ENCODE results near the gene ZFAND2A.

GRCh38 chr7:1123715-1124114, 36.3 kb downstream of the ZFAND2A start:
- TF ChIP-seq SIX5 (IDR thresholded peaks at IDR 0.05; ENCODE audit: low read depth, low read length) (no peak), MAX (IDR thresholded peaks at IDR 0.05) (peak; percentile 72), POLR2A (IDR thresholded peaks at IDR 0.05; ENCODE audit: control extremely low read depth in 1 of 2, low read depth in 2 of 2, low read length in 2 of 2) (no peak), ZNF274 (IDR thresholded peaks at IDR 0.05; ENCODE audit: borderline replicate concordance, extremely low read depth, low read length) (no peak), MAFK (IDR thresholded peaks at IDR 0.05; ENCODE audit: low read depth, low read length) (no peak), SP4 (IDR thresholded peaks at IDR 0.05; ENCODE audit: low read length) (no peak), NANOG (IDR thresholded peaks at IDR 0.05; ENCODE audit: insufficient read depth, low read depth, low read length, poor library complexity, severe bottlenecking) (no peak), EZH2 (IDR thresholded peaks at IDR 0.05; ENCODE audit: low read depth, low read length, severe bottlenecking) (no peak)
- TF ChIP-seq, protein P1, sequence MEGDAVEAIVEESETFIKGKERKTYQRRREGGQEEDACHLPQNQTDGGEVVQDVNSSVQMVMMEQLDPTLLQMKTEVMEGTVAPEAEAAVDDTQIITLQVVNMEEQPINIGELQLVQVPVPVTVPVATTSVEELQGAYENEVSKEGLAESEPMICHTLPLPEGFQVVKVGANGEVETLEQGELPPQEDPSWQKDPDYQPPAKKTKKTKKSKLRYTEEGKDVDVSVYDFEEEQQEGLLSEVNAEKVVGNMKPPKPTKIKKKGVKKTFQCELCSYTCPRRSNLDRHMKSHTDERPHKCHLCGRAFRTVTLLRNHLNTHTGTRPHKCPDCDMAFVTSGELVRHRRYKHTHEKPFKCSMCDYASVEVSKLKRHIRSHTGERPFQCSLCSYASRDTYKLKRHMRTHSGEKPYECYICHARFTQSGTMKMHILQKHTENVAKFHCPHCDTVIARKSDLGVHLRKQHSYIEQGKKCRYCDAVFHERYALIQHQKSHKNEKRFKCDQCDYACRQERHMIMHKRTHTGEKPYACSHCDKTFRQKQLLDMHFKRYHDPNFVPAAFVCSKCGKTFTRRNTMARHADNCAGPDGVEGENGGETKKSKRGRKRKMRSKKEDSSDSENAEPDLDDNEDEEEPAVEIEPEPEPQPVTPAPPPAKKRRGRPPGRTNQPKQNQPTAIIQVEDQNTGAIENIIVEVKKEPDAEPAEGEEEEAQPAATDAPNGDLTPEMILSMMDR (IDR thresholded peaks at IDR 0.05; ENCODE audit: control extremely low read depth in 1 of 3, insufficient read depth in 1 of 3, low read depth in 1 of 3, low read length in 3 of 3): peak; percentile 71 to 79 (median 71)
